Amniotic epithelial cell (primary cell): Measurements from ENCODE around the gene SKAP2.

Source experiments
- DNase-seq: peaks from one replicate; pipeline ENCODE4 v3.0.0-alpha.2; 2010; ENCODE audit warnings: low read depth

SKAP2 gene

GRCh38 chr7:26694713-26695112 lies 169.7 kb downstream of the SKAP2 start:
- no peak for DNase-seq

GRCh38 chr7:26694141-26694540 lies 170.2 kb downstream of the SKAP2 start:
- no peak for DNase-seq

- no peak for DNase-seq
Observed at GRCh38 chr7:26691886-26692285, 172.5 kb downstream of the SKAP2 start.

- no peak for DNase-seq
Observed at GRCh38 chr7:26691406-26691805, 173.0 kb downstream of the SKAP2 start.

- no peak for DNase-seq
Observed at GRCh38 chr7:26690135-26690805, 174.1 kb downstream of the SKAP2 start.

- DNase-seq, result no peak
Observed at GRCh38 chr7:26688936-26689506, 175.4 kb downstream of the SKAP2 start.

GRCh38 chr7:26688388-26688787 lies 176.0 kb downstream of the SKAP2 start:
- no peak for DNase-seq

GRCh38 chr7:26687032-26687431 lies 177.4 kb downstream of the SKAP2 start:
- DNase-seq, result no peak

- DNase-seq, result peak; percentile 72
Observed at GRCh38 chr7:26686448-26686981, 177.9 kb downstream of the SKAP2 start.

GRCh38 chr7:26685606-26686005 lies 178.8 kb downstream of the SKAP2 start:
- DNase-seq, result no peak

GRCh38 chr7:26684447-26684846 lies 179.9 kb downstream of the SKAP2 start:
- no peak for DNase-seq

GRCh38 chr7:26683277-26683676 lies 181.1 kb downstream of the SKAP2 start:
- DNase-seq, result no peak

GRCh38 chr7:26681819-26682418 lies 182.5 kb downstream of the SKAP2 start:
- no peak for DNase-seq

- no peak for DNase-seq
Observed at GRCh38 chr7:26680587-26680986, 183.8 kb downstream of the SKAP2 start.

GRCh38 chr7:26675143-26675887 lies 189.1 kb downstream of the SKAP2 start:
- peak; percentile 64 for DNase-seq

- DNase-seq, result no peak
Observed at GRCh38 chr7:26673858-26674257, 190.5 kb downstream of the SKAP2 start.

- peak; percentile 9 for DNase-seq
Observed at GRCh38 chr7:26673271-26673670, 191.1 kb downstream of the SKAP2 start.

- no peak for DNase-seq
Observed at GRCh38 chr7:26670841-26671240, 193.5 kb downstream of the SKAP2 start.

GRCh38 chr7:26670290-26670689 lies 194.1 kb downstream of the SKAP2 start:
- DNase-seq, result no peak

GRCh38 chr7:26668821-26669220 lies 195.6 kb downstream of the SKAP2 start:
- no peak for DNase-seq

- DNase-seq, result peak; percentile 89
Observed at GRCh38 chr7:26667514-26668133, 196.8 kb downstream of the SKAP2 start.

- peak; percentile 45 for DNase-seq
Observed at GRCh38 chr7:26664735-26665416, 199.5 kb downstream of the SKAP2 start.
